NCI-H1436 (cell line): Measurements from ENCODE around the gene CD84.
"Not testable (repeated sequence)": the region's sequence is repeated elsewhere in the genome, so short reads cannot be mapped to it uniquely, and the experiment has no call there.

Experiments
- DNase-seq: peaks from one replicate; lab custom pipeline; 2025; lab: John Stamatoyannopoulos, UW

The CD84 gene

DNA sequence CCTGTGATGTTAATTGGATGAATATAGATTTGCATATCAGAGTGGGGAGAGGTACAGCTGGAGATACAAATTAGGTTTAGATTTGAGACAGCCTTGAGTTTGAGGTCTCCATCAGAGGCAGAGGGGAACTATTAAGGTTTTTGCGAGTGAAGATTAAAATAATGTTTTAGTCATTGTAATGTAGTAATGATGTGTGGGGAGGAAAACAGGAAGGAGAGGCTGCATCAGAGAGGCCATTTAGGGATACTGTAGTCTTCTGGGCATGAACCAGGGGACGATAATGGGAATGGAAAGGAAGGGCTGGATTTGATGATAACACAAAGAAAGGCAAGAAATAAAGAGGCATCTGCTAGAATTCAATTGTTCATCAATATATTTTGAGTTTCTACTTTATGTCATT lies 9.5 kb downstream of the CD84 start:
- no peak for DNase-seq

GRCh38 chr1:160567858-160568682 lies 11.2 kb downstream of the CD84 start:
- no peak for DNase-seq

DNA sequence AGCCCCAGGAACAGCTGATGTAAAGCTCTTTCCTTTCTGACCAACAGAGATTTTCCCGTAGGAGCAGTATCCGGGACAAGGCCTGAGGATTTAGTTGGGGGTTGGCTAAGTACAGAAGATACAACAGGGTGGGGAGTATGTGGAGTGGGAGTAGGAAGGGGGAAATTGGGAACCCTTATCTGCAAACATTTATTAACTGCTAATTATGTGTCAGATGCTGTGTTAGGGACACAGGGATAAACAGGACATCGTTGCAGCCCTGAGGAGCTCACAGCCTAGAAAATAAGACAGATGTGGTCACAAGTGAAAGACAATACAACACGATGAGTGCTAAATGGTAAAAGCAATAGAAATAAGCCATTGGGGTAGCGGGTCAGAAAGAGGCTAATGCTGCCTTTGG lies 12.0 kb downstream of the CD84 start:
- DNase-seq: no peak

- DNase-seq: no peak
Measured at GRCh38 chr1:160565564-160565963, 13.7 kb downstream of the CD84 start.

GRCh38 chr1:160563230-160563629 lies 16.1 kb downstream of the CD84 start:
- not testable (repeated sequence) for DNase-seq

DNA sequence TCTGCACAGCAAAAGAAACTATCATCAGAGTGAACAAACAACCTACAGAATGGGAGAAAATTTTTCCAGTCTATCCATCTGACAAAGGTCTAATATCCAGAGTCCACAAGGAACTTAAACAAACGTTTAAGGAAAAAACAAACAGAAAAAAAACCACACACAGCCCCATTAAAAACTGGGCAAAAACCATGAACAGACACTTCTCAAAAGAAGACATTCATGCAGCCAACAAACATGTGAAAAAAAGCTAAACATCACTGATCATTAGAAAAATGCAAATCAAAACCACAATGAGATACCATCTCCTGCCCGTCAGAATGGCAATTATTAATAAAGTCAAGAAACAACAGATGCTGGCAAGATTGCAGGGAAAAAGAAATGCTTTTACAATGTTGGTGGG lies 16.6 kb downstream of the CD84 start:
- DNase-seq: not testable (repeated sequence)

DNA sequence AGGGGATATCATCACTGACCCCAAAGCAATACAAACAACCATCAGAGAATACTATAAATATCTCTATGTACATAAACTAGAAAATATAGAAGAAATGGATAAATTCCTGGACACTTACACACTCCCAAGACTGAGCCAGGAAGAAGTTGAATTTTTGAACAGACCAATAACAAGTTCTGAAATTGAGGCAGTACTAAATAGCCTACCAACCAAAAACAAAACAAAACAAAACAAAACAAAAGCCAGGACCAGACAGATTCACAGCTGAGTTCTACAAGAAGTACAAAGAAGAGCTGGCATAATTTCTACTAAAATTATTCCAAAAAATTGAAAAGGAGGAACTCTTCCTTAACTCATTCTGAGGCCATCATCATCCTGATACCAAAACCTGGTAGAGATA lies 18.5 kb downstream of the CD84 start:
- DNase-seq: no peak

DNA sequence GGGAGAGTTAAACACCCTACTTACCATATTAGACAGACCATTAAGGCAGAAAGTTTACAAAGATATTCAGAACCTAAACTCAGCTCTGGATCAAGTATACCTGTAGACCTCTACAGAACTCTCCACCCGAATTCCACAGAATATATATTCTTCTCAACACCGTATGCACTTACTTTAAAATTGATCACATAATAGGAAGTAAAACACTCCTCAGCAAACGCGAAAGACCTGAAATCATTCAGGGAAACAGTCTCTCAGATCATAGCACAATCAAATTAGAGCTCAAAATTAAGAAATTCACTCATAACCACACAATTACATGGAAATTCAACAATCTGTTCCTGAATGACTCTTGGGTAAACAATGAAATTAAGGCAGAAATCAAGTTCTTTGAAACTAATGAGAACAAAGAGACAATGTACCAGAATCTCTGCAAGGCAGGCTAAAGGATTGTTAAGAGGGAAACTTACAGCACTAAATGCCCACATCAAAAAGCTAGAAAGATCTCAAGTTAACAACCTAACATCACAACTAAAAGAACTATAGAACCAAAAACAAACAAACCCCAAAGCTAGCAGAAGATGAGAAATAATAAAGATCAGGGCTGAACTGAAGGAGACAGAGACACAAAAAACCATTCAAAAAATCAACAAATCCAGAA lies 19.1 kb downstream of the CD84 start:
- DNase-seq: no peak

GRCh38 chr1:160559437-160559836 lies 19.9 kb downstream of the CD84 start:
- DNase-seq: not testable (repeated sequence)

GRCh38 chr1:160558660-160559380 lies 20.5 kb downstream of the CD84 start:
- DNase-seq: no peak

DNA sequence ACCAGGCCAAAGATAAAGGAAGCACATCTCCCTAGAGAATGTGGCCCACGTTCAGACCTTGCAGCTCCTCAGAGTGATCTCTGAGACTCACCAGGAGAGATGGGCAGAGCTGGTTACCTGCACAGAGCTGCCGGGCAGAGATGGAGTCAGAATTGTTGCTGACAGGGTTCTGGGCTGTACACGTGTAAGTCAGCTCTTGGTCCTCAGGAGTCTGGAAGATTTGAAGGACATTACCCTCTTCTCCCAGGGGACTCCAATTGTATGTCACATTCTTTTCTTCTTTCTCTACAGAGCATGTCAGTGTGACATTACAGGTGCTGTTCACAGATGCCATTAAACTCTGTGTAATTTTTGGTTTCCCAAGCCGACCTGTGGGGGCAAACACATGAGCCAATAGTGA lies 25.5 kb downstream of the CD84 start:
- no peak for DNase-seq

GRCh38 chr1:160552425-160552824 lies 26.9 kb downstream of the CD84 start:
- no peak for DNase-seq

DNA sequence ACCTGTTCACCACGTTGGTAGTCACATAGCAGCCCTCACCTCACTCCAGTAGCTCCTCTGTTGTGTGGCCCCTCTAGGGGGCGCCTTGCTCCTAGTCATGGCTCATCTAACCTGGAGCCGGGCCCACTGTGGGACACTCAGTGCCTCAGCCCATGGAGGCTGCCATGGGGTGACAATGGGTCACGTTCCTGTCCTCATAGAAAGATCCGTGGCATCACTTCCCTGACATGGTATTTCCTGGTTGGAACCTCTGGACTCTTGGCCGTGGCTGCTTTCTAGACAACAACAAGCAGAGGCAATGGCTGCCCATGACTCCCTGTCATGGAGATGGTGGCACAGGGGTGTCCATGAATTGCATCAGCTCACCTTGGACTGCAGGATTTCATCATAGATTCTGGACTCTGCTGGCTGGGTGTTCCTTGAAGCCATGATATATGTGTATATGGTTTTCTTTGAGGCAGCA lies 28.7 kb downstream of the CD84 start:
- no peak for DNase-seq

DNA sequence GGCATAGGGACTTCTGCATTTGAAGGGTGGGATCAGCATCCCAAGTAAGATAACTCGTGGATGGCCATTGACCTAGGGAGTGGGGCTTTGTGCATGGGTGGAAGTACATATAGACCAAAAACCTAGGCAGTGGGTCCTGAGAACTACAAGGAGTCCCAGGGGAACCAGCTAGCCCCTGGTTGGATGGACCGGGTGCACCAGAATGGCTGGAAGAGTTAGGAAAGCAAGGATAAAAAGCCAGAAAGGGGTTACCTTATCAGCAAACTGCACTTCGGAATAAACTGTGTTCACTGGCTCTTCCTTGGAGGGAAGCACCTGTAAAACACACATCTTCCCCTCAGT lies 29.7 kb downstream of the CD84 start:
- DNase-seq: no peak

DNA sequence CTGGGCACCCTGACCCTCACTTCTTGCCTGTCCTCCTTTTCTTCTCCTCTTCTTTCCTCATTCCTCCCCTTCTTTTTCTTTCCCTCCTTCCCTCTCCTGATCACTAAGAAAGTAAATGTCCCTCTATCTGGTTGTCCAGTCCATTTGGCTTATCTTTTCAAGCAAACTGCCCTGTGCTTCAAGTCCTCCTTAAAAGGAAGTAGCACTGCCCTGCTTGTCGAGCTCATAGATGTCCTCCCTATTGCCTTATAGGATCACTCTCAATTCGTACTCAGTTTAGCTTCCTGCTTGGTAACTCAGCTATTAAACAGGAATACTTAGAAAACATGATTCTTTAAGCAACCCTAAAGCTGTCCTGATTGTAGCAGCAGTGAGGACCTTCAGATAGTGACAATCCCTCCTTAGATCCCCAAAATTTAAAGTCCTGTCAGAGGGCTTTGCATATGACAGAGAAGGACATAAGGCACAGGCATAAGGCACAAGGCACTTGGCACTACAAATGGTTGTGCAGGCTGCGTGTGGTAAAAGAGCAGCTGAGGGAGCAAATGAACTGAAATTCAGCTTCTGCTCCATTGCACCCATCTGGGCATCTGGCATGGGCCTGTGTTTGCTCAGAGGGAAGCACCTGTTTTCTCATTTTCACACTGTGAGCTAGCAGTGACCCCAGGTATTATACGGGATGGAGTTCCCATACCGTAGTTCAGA lies 30.2 kb downstream of the CD84 start:
- DNase-seq: no peak

GRCh38 chr1:160548183-160548582 lies 31.1 kb downstream of the CD84 start:
- no peak for DNase-seq

DNA sequence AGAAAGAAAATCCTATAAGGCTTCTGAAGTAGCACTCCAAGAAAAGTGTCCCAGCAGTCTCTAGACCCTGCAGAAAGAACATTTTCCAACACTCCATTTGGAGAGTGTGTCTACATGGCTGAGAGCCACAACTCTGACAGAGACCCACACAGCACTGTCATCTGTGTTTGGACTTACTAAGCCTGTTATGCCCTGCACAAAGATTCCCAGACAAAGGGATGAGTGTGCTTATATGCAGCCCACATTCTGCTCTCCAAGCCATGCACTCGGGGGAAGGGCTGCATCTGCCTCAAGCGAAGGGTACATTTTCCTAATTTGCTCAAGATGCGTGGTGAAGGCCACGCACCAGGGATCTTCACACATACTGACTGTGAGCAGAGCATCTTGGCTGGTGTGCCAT lies 31.9 kb downstream of the CD84 start:
- DNase-seq: no peak

GRCh38 chr1:160546942-160547341 lies 32.4 kb downstream of the CD84 start:
- no peak for DNase-seq

DNA sequence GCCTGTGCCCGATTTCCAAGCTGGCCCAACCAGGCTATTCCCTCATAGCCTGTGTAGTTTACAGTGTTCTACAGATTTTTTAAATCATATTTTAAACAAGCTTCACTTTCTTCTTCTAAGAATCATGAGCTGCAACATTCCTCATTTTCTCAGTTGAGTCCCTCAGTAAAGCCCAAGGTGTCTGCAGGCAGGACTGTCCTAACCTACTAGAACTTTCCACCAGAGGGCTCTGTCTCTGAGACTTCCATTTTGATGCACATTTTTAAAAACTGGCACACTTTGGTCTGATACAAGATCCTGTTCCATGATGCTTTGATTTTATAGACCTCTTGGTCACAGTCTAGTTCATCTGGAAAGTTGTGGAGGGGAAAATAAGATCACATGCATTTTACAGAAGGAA lies 34.6 kb downstream of the CD84 start:
- no peak for DNase-seq

GRCh38 chr1:160542303-160542945 lies 36.9 kb downstream of the CD84 start:
- no peak for DNase-seq

GRCh38 chr1:160541622-160542302 lies 37.5 kb downstream of the CD84 start:
- no peak for DNase-seq
